ENCODE results near the gene RAI2.
"Not testable (repeated sequence)": the region's sequence is repeated elsewhere in the genome, so short reads cannot be mapped to it uniquely, and the experiment has no call there.

Gene RAI2

GRCh38 chrX:17786554-17787347, 74.3 kb downstream of the RAI2 start:
- not testable (repeated sequence) for FAIRE-seq; DNase-seq (ENCODE audit: low spot score)

DNA sequence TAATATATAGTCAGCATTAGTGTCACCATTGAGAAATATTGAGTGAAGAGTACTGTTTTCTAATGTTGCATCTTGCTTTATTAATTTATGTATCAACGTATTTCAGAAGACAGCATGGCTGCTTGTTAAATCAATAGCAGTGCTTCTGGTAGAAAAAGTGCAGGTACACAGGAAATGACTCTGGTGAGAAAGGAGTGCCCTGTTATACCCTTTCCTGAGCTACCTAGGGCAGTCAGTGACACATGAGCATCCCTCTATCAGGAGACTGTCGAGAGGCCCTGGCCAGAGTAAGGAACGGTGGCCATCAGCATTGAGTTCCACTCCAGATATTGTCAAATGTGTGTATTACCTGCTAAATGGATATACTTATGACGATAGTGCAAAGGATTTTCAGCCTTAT, 81.7 kb downstream of the RAI2 start:
- no peak for FAIRE-seq
- no peak for DNase-seq (ENCODE audit: low spot score)

DNA sequence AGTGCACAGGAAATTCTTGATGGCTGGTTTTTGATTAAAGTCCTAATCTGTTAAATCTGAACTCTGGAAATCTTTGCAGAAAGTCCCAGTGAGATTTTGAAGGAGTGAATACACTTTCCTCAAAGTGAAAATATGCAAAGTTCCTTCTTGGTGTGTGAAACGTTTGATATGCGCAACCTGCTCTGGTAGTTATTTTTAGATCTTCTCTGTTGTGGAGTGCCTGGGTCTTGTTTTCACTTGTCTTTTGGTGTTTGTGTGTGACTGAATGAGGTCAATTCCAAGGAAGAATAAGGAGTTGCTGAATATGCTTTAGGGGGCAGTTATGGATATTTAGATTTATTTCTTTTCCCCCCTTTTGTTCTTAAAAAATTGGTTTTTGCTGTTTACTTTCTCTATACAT, 82.1 kb downstream of the RAI2 start:
- DNase-seq (ENCODE audit: low spot score): no peak
- FAIRE-seq: no peak

- DNase-seq (ENCODE audit: low spot score) (no peak), FAIRE-seq (no peak)
These were observed 87.0 kb downstream of the RAI2 start for GRCh38 chrX:17774053-17774452.

- DNase-seq (ENCODE audit: low spot score) (no peak), FAIRE-seq (no peak)
These were observed 87.7 kb downstream of the RAI2 start for GRCh38 chrX:17773221-17773876.

GRCh38 chrX:17769701-17770269, 91.3 kb downstream of the RAI2 start:
- FAIRE-seq: no peak
- DNase-seq (ENCODE audit: low spot score): no peak

DNA sequence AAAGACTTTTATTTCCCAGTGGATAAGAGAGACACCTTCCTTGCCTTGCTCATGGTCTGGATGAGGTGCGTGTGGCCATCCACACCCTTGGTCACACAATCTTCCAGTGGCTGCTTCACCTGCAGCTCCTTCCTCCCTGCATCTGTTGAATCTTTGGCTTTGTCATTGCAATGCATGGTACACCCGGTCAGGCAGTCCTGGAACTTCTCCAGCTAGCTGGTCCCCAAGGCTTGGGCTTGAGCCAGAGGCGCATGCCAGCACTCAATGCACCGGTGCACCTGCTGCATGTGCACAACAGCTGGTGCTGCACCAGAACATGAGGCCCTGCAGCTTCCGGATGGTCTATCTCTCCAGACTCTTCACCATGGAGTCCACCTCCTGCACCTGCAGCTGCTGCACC, 92.1 kb downstream of the RAI2 start:
- no peak for DNase-seq (ENCODE audit: low spot score)
- FAIRE-seq: no peak

- DNase-seq (ENCODE audit: low spot score) (no peak), FAIRE-seq (no peak)
These were observed 93.4 kb downstream of the RAI2 start for GRCh38 chrX:17767734-17768133.

DNA sequence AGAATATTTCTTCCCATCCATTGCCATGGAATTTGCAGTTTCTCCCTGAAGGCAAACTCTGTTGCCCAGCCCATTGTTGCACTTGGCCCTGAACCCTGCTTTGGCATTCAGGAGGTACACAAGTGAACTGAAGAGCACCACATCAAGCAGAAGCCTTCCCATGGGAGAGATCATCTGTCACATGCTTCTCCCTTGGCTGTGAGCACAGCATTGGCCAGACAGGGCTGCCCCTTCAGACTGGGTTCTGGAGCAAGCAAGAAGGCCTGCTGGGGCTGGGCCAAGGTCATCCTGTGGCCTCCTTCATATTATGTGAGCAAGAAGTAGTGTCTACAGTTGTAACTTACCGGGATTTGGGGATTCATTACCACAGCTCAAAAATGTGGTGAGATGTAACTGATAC, 101.1 kb downstream of the RAI2 start:
- no peak for FAIRE-seq
- no peak for DNase-seq (ENCODE audit: low spot score)

GRCh38 chrX:17758382-17758781, 102.7 kb downstream of the RAI2 start:
- FAIRE-seq (no peak), DNase-seq (ENCODE audit: low spot score) (no peak)

DNA sequence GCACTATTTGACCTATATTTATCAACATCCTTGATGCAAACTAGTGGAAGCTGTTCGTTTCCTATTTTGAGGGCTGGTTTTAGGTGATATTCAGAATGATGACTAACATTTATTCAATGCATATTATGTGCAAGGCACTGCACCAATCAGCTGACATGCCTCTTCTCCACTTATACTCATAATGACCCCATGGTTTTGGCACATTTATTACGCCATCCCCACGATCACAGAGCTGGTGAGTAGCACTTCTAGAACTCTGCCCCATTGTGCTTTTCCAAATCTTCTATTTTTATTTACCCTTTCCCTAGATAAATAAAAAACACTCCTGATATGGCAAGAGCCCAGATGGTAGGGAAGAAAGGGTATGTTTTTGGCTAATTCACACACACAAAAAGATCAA, 110.7 kb downstream of the RAI2 start:
- FAIRE-seq (no peak), DNase-seq (ENCODE audit: low spot score) (no peak)
